ENCODE results near the gene FRY.

The FRY gene

DNA sequence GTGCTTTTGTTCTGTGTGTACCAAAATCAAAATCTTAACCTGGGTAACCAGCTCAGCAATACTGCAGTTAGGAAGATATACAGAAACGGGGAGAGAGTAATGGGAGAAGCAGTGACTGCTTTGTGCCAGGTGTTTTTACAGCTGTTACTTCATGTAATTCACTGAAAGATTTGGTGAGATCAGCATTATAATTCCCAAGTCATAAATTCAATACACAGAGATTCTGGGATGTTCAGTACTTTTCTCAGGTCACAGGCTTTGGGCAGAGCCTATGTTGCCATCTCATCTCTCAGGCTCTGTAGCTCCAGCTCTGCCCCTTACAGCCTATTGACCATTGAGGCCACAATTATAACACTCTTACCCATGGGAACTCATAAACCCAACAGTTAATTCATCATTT lies 145.1 kb downstream of the FRY start:
- TF ChIP-seq, protein P1, sequence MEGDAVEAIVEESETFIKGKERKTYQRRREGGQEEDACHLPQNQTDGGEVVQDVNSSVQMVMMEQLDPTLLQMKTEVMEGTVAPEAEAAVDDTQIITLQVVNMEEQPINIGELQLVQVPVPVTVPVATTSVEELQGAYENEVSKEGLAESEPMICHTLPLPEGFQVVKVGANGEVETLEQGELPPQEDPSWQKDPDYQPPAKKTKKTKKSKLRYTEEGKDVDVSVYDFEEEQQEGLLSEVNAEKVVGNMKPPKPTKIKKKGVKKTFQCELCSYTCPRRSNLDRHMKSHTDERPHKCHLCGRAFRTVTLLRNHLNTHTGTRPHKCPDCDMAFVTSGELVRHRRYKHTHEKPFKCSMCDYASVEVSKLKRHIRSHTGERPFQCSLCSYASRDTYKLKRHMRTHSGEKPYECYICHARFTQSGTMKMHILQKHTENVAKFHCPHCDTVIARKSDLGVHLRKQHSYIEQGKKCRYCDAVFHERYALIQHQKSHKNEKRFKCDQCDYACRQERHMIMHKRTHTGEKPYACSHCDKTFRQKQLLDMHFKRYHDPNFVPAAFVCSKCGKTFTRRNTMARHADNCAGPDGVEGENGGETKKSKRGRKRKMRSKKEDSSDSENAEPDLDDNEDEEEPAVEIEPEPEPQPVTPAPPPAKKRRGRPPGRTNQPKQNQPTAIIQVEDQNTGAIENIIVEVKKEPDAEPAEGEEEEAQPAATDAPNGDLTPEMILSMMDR (IDR thresholded peaks at IDR 0.05; ENCODE audit: extremely low read depth, insufficient read depth, missing control alignments), result no peak
- in situ Hi-C loops (cut with MboI; ENCODE audit: low pct_unique_long_range_greater_than_20kb, low sequenced_read_pairs, unreplicated experiment), result no loop called here
- DNase-seq (ENCODE audit: low spot score), result no peak

DNA sequence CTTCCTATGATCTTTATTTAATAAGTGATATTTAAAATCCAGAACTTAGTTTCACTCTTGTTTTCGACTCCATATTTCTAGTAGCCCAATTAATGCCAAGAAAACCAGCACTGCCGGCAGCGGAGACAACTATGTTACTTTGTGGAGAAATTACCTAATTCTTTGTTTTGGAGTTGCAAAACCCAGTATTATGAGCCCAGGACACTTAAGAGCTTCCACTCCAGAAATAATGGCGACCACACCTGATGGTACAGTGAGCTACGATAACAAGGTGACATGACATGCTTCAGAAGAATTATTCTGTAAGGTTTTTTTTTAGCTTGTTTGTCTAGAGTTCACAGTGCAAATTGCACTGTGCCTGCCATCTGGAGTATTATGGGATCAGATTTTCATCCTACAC lies 147.2 kb downstream of the FRY start:
- DNase-seq (ENCODE audit: low spot score), result no peak
- in situ Hi-C loops (cut with MboI; ENCODE audit: low pct_unique_long_range_greater_than_20kb, low sequenced_read_pairs, unreplicated experiment), result no loop called here
- TF ChIP-seq, protein P1 (IDR thresholded peaks at IDR 0.05; ENCODE audit: extremely low read depth, insufficient read depth, missing control alignments), result no peak

DNA sequence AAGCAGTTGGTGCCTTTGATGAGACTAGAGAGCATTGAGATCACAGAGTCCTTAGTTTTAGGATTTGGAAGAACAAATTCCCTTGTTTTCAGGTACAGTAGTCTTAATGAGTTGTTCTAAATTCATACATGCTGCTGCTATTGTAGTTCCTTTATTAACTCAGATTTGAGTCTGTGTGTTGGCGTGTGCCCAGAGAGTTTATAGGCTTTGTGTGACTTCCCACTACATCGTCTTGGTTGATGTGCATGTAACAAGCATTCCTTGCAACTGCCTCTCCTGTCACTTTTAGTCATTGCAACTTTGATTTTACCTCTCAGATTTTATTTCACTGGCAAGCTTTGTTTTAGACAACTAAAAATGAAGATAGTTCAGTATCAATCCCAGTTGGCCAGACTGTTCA lies 148.1 kb downstream of the FRY start:
- TF ChIP-seq, protein P1 (IDR thresholded peaks at IDR 0.05; ENCODE audit: extremely low read depth, insufficient read depth, missing control alignments), result no peak
- no peak for DNase-seq (ENCODE audit: low spot score)
- in situ Hi-C loops (cut with MboI; ENCODE audit: low pct_unique_long_range_greater_than_20kb, low sequenced_read_pairs, unreplicated experiment), result no loop called here

DNA sequence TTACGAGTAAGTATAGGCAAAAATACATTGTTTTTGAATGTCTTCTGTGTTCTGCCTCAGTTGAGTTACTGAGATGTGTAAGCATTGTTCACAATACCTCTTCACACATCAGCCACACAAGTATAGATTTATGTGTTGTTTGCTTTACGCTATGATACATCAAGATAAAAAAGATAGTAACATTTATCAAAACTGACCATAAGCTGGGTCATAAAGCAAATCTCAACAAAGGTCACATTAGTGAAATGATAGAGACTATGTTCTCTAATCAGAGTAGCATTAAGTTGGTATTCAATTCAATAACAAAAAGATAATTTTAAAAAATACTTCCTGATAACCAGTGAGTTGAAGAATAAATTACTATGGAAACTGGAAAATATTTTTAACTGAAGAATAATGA lies 156.1 kb downstream of the FRY start:
- no peak for DNase-seq (ENCODE audit: low spot score)
- in situ Hi-C loops (cut with MboI; ENCODE audit: low pct_unique_long_range_greater_than_20kb, low sequenced_read_pairs, unreplicated experiment), result no loop called here
- TF ChIP-seq, protein P1 (IDR thresholded peaks at IDR 0.05; ENCODE audit: extremely low read depth, insufficient read depth, missing control alignments), result no peak

DNA sequence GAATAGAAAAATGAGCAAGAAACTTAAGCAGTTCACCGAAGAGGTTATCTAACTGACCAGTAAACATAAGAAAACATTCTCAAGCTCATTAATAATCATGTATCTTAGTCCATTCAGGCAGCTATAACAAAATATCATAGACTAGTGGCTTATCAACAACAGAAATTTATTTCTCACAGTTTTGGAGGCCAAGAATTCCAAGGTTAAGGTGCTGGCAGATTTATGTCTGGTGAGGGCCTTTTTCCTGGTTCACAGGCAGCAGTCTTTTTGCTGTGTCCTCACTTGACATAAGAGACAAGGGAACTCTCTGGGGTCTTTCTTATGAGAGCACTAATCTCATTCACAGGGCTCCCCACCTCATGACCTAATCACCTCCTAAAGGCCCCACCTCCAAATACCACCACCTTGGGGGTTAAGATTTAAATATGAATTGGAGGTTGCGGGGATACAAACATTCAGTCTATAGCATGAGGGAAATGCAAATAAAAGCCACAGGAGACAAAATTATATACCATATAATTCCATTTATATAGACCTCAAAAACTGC lies 160.0 kb downstream of the FRY start:
- DNase-seq (ENCODE audit: low spot score), result no peak
- TF ChIP-seq, protein P1 (IDR thresholded peaks at IDR 0.05; ENCODE audit: extremely low read depth, insufficient read depth, missing control alignments), result no peak
- in situ Hi-C loops (cut with MboI; ENCODE audit: low pct_unique_long_range_greater_than_20kb, low sequenced_read_pairs, unreplicated experiment), result no loop called here

DNA sequence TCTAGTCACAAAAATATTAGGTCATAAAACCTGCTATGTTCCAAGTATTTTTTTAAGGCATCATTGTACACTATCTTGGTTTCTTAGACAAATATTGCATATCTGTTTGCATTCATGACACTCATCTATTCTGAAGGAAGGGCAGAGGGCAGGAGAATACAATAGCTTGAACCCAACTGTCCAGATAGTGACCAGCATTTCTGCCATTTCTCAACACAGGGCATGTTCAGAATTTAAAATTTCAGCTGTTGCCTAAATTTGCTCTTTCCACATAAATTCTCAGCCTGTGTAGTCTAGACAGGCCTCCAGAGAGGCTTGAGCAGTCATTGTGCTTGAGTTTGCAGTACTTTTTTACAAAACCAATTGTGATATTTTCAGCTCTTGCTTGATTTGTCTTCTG lies 164.1 kb downstream of the FRY start:
- TF ChIP-seq, protein P1 (IDR thresholded peaks at IDR 0.05; ENCODE audit: extremely low read depth, insufficient read depth, missing control alignments), result no peak
- DNase-seq (ENCODE audit: low spot score), result no peak
- in situ Hi-C loops (cut with MboI; ENCODE audit: low pct_unique_long_range_greater_than_20kb, low sequenced_read_pairs, unreplicated experiment), result no loop called here

DNA sequence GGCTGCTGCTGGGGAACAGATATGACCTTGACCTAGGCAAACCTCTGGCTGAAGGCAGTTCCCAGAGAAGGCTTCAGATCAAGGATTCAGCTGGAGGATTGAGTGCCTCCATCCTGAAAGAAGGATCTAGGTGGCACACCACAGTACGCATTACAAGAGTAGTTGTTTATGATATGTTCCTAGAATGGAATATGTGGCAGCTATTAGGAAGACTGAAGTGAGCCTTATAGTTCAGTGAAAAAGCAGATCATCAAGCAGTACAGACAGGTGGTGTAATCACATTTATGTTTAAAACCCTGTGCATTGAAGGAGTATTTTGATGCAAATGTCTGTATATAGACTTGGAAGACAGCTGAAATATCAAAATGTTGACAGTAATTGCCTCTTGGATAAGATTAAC lies 167.6 kb downstream of the FRY start:
- TF ChIP-seq, protein P1 (IDR thresholded peaks at IDR 0.05; ENCODE audit: extremely low read depth, insufficient read depth, missing control alignments), result no peak
- in situ Hi-C loops (cut with MboI; ENCODE audit: low pct_unique_long_range_greater_than_20kb, low sequenced_read_pairs, unreplicated experiment), result no loop called here
- DNase-seq (ENCODE audit: low spot score), result no peak

Data from GM13977 (cell line).